ENCODE measurements around the gene GRB10.

DNA sequence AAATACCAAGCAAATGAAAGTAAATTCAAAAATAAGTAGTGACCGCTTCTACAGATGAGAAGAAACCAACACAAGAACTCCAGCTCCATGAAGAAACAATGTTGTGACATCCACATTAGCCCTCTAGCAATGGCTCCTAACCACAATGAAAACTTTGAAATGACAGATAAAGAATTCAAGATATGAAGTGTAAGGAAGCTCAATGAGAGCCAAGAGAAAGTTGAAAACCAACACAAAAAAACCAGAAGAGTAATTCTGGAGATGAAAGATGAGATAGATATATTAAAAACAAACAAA is 149.3 kb downstream of the GRB10 start:
- no peak for TF ChIP-seq SP1 (IDR thresholded peaks at IDR 0.05)
- TF ChIP-seq, protein P1, sequence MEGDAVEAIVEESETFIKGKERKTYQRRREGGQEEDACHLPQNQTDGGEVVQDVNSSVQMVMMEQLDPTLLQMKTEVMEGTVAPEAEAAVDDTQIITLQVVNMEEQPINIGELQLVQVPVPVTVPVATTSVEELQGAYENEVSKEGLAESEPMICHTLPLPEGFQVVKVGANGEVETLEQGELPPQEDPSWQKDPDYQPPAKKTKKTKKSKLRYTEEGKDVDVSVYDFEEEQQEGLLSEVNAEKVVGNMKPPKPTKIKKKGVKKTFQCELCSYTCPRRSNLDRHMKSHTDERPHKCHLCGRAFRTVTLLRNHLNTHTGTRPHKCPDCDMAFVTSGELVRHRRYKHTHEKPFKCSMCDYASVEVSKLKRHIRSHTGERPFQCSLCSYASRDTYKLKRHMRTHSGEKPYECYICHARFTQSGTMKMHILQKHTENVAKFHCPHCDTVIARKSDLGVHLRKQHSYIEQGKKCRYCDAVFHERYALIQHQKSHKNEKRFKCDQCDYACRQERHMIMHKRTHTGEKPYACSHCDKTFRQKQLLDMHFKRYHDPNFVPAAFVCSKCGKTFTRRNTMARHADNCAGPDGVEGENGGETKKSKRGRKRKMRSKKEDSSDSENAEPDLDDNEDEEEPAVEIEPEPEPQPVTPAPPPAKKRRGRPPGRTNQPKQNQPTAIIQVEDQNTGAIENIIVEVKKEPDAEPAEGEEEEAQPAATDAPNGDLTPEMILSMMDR (IDR thresholded peaks at IDR 0.05; ENCODE audit: low read depth, low read length, missing input control) = no peak
- no peak for TF ChIP-seq REST (IDR thresholded peaks at IDR 0.05)
- no peak for TF ChIP-seq GABPA (IDR thresholded peaks at IDR 0.05 in 1 of 2, conservative IDR thresholded peaks at IDR 0.05 in 1 of 2)
- TF ChIP-seq ZBTB33 (IDR thresholded peaks at IDR 0.05) = no peak
- no peak for TF ChIP-seq TAF1 (conservative IDR thresholded peaks at IDR 0.05)
- TF ChIP-seq MAX (IDR thresholded peaks at IDR 0.05) = no peak
- no peak for TF ChIP-seq JUND (IDR thresholded peaks at IDR 0.05)
- TF ChIP-seq HNF4A (conservative IDR thresholded peaks at IDR 0.05) = no peak
- no peak for TF ChIP-seq RXRA (IDR thresholded peaks at IDR 0.05)
